AG20443 (cell line): Measurements from ENCODE around the gene PRKACA.

Experiments used
- DNase-seq: peaks from one replicate; pipeline ENCODE4 v3.0.0; 2012; ENCODE audit warnings: low spot score, mixed read lengths

The PRKACA gene

DNA sequence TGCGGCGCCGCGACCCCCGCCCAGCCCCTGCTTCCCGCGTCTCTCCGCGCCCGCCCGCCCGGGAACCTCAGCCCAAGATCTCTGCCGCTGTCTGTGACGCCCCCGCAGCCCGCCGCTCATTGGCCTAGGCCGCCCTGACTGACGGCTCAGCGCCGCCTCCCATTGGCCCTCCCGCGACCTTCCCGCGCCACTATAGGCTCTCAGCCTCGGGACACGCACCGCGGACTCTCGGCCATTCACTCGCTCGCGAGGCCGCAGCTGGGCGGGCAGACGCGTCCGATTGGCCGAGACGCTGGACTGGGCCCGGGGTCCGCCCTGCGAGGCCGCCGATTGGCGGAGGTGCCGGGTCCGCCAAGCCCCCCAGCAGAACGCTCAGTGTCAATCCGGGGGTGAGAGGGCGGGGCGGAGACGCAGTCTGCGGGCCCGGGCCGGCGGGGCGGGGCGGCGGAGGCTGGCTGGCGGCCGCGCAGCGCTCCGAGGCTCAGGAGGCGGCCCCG, at the start of gene PRKACA:
PRKACA (minus strand) TSS at position 95 of the 497 bp plus-strand sequence. CDS start 215 bp downstream, outside the sequence.
- peak; percentile 99 for DNase-seq

DNA sequence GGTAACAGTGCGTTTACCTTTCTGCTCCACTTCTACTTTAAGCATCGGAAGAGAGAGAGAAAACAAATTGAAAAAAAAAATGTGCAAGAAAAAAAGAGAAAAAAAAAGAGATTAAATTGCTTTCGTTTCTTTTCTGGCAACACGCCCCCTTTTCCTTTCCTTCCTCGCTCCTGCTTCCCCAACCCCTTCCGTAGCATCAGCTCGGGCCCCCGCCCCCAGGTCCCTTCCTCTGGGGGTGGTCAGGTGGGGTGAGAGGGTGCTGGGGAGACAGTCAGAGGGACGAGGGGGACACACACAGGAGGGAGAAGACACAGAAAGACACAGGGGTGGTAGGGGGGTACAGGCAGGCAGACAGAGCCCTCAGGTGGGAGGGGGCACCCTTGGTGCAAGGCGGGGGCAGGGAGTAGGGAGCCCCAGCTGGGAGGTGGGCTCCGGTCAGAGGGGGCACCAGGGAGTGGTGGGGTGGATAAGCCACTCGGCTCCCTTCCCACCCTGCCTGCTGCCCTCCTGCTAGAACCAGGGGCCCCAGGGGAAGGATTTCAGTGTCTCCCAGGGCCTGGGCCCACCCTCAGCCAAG, 49.5 kb upstream of the PRKACA start:
- DNase-seq, result no peak

DNA sequence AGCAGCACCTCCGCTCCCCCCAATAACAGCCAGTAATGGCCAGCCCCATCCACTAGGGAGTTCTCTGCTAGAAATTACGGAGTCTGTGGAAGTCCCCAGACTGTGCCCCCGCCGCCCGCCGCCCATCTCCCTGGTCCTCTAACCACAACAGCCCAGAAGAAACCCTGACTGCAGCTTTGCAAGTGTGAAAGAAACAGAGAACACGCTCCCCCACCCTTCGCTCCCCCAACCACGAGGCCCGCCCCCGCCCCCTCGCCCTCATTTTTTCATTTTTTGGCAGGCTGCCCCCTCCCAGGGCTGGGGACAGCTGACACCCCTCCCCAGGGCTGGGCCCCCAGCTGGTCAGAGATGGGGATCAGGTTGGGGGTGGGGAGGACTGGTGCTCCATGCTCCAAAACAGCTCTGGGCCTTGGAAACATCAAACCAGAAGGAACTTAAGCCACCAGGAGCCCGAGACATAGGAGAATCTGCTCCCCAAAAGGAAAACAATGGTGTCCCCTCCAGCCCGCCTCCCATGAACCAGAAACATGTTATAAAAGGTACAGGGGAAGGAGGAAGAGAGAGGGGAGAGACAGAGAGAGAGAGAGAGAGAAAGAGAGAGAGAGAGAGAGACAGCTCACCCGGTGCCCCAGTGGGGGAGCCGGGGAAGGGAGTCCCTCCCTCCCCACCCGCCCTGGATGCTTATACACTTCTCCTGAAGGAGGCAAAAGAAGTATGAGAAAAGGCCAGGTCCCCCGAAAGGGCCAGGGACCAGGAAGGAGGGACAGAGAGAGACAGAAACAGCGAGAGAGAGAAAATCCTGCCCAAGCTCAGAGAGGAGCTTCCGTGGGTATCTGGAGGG, 48.6 kb upstream of the PRKACA start:
- no peak for DNase-seq

DNA sequence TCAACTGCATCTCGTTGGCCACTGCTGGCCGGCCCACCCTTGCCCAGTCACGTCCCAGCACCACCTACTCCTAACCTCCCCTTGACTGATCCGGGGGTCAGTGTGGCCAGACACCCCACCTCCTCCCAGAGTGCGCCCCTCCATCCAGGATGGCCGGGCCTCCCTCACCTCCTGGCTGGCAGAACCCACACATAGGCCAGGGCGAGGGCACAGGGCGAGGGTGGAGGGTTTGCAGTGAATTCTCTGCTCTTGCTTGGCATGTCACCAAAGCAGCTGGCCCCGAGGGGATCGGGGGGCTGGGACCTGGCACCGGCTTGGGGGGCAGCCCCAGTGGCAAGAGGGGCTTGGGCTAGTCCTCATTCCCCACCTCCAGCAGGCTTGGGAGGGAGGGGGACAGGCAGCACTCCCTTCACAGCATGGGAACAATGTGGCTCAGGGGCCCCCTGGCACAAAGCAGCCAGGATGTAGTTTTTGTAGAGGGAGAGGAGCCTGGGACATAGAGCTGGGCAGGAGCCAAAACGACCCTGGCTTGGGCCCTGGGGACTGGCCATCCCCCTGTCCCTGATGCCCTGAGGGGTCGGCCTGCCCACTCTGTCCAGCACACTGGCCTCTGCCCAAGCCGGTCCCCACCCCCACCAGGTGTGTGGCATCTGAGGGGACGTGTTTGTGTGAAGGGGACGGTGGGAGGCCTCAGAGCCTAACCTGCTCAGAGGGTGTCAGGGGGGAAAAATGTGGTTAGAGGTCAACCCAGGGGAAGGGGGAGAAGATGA, 47.3 kb upstream of the PRKACA start:
- no peak for DNase-seq

DNA sequence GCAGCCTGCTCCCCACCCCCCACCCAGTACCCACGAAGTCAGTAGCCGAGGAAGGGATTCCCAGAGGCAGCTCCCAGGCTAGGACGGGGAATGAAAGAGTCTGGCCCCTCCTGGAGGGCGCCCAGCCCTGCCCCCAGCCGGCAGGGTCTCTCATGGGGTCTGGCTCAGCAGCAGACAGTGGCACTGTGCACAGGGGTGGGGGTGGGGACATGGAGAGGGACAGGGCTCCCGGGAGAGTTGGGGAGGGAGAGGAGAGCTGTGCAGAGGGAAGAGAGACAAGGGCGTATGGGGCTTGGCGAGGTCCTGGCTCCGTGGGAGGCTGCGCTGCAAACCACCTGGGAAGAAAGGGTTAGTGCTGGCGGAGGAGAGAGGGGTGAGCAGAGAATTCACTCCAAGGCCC, 46.5 kb upstream of the PRKACA start:
- DNase-seq, result no peak

DNA sequence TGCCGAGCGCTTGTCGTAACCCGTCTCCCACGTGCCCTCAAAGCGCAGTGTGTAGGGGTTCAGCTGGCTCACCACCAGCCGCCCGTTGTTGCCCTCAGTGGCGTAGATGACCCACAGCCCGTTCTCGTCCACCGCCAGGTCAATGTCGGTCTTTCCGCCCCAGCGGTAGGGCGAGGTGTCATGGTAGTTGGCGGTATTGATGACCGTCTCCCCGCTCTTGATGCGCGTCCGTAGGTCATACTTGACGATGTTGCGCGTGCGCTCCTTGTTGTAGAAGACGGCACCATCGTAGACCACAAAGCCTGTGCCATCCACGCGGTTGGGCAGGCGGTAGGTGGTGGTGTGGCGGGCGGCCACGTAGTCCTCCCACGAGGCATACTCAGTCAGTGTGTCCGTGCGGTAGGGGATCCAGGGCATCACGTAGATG, 45.3 kb upstream of the PRKACA start:
- DNase-seq, result no peak

DNA sequence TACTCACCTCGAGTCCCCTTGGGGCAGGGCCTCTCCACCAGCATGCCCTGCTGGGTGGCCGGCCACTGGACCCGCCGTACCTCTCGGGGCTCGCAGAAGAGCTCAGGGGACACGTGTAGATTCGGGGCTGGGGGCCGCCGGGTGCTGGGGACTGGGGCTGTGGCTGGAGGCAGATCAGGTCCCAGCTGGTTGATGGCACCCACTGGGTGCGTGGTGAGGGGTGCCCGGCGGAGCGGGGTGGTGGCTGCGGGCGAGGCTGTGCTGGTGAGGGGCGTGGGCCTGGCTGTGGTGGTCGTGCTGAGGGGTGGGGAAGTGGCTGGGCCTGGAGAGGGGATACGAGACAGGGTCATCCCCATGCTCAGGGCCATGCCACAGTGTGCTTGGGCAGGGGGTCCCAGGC, 43.7 kb upstream of the PRKACA start:
- no peak for DNase-seq

DNA sequence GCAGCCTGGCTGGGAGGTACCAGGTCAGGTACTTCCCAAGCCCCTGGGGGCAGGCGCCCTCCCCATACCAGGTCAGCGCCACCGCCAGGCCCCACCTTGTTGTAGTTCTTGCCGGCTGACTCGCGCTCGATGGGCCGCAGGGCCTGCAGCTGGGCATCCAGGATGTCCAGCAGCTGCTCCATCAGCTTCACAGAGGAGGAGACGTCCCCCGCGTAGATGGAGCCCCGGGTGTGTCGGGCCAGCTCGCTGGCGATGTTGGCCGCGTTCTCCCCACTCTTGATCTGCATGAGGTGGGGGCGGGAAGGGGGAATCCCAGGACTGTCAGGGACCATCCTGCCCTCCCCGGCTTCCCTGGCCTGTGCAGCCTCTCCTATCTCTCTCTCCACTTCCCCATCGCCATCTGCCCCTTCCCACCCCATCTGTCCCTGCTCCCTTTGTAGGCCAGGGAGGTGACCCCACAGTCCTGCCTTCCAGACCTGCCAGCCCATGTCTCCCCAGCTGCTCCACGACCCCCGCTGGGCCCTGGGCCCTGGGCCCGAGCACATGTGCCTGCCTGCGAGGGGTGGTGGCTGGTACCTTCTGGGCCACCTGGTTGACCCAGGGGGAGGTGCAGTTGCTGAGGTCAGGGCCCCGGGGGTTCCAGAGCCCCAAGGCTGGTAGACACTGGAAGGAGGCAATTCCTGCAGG, 42.6 kb upstream of the PRKACA start:
- DNase-seq, result no peak

DNA sequence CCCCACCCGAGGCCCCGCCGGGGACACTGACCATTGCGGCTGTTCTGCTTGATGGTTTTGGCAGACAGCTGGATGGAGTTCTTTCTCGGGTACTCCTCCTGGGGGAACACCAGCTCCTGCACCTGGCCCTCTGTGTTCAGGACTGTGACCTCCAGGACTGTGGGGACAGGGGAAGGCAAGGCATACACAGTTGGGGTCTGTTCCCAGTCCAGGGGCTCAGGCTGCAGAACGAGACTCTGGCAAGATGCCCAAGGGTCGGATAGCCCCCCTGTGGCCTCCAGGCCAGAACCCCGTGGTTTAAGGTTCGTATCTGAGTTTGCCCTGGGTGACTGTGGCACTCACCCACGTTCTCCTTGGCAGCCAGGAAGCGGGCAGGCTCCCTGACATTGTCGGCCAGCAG, 41.5 kb upstream of the PRKACA start:
- no peak for DNase-seq

DNA sequence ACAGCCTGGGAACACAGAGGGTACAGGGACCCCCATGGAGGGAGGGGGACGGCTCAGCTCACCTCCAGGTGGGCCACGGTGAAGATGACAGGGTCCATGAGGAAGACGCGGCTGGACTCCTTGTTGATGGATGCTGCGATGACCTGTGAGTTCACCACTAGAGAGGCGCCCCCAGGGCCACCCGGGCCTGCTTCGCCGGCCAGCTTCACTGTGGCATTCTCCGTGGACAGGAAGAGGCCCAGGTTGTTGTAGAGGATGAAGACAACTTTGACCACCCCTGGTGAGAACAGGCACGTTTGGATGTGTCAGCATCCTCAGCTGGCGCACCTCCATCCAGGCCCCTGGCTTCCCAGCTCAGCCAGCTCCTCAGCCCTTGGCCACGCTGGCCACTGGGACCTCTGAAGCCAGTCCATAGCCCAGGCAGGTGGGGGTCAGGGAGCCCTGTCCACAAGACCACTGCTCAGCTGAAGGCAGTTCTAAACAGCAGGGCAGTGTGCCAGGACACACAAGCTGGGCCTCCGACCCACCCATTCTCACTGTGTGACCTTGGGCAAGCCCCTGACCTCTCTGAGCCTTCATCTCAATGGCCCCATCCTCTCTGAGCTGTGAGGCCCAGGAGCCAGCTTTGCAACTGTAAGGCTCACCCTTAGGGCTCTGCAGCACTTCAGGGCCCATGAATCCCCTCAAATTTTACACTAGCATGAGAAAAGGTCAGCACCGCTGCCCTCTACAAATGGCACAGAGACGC, 40.9 kb upstream of the PRKACA start:
- no peak for DNase-seq

DNA sequence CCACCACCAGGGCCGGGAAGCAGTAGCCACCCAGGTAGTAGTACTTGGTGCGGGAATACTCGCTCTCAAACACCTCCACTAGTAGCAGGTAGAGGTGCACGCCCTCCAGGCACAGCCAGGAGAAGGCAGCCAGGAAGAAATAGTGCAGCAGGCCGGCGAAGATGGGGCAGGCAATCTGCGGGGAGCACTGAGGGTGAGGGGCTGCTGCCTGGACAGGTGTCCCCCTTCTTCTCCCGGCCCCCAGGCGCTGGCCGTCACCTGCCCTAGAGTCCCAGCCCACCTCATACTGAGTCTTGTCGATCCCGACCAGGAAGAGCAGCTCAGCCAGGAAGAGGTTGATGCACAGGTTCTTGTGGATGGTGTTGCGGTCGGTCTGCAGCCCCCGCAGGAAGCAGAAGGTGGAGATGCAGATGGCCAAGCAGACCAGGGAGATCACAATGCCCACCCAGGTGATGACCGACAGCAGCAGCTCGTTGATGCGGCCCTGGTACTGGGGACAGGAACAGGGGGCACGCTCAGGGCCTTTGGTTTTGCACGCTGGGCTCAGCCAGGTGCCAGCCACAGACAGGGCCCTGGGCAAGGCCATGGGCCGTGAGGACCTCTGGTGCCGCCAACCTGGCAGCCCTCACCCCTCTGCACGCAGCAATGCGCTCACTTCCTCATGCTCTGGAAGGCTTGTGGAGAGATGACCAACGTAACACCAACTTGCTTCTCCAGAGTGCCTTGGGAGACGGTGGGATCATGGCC, 39.6 kb upstream of the PRKACA start:
- no peak for DNase-seq

DNA sequence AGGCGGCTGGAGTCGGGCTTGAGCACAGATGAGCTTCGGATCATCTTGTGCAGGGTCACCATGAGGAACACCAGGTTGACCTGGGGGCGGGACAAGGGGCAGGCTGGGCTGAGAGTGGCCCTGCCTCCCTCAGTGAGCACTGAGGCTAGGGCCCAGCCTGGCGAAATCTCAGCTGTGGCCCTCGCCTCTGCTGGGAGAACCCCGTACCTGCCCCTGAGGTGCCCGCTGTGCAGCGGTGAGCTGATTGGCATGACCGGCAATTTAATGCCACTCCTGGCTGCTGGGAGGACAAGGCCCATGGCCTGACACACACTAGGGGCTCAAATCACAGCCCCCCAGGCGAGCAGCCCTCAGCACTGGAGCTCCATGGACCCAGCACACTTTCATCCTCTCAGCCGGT, 38.6 kb upstream of the PRKACA start:
- DNase-seq, result no peak

DNA sequence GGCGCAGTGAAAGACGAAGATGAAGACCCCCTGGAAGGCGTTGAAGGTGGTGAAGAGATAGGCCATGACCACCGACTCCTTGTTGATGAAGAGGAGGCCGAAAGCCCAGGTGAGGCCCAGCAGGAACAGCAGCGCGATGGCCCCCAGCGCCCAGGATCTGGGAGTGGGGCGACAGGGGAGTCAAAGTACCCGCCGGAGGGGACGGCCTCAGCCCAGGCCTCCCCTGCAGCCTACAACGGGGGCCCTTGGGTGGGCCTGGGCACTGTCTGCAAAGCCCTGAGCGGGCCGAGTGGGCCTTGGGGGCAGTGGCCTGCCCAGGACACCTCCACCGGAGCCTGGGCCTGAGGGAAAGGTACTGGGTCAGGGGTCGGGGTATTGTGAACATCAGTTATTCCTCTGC, 37.8 kb upstream of the PRKACA start:
- no peak for DNase-seq

DNA sequence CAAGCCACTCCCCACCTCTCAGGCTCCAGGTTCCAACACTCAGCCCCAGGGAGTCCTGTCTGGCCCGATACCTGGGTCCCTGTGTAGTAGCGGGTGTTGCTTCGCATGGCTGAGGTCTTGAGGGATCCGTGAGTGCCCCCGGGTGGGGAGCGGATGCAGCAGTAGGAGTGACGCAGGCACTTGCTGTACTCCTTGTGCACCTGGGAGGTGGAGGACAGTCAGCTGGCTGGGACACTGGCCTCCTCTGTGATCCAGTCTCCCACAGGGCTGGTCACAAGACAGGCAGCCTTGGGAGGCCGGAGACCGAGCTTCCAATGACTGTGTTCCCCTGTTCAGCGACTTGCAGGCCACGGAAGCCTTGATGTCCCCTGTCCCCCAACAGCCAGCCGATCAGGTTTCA, 35.2 kb upstream of the PRKACA start:
- no peak for DNase-seq

DNA sequence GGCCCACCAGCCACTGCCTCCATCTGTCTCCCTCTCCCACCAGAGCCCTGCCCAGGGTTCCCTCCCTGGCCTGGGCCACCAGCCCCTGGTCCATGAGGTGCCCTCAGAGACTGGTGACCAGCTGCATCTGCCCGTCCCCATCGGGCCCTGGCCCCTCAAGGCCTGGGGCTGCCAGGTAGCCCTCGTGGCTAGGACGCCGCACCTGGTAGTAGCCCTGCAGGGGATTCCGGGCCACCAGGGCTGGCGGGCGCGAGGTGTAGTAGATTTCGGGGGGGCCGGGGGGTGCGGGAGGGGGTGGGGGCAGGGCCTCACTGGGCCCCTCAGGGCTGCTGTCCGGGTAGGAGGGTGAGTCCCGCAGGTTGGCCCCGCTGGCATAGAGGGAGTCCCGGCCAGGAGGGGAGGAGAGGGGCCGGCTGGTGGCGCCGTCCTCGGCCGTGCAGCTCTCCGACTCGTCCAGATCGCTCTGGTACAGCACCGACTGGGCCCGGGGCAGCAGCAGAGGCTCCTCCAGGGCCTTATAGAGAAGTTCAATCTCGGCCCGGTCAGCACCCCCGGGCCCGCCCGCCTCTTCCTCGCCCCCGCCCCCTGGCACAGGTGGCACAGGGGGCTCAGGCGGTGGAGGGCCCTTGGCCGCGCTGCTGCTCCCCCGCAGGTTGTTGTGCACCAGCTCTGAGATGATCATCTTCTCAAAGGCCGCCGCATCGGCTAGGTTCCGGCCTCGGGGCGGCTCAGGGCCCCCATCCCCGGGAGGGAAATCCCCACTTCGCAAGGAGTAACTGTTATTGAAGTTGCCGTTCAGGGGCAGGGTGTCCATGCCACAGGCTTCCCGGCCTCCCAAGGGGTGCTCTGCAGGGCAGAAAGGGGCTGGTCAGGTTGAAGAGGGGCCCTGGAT, 33.5 kb upstream of the PRKACA start:
- no peak for DNase-seq

DNA sequence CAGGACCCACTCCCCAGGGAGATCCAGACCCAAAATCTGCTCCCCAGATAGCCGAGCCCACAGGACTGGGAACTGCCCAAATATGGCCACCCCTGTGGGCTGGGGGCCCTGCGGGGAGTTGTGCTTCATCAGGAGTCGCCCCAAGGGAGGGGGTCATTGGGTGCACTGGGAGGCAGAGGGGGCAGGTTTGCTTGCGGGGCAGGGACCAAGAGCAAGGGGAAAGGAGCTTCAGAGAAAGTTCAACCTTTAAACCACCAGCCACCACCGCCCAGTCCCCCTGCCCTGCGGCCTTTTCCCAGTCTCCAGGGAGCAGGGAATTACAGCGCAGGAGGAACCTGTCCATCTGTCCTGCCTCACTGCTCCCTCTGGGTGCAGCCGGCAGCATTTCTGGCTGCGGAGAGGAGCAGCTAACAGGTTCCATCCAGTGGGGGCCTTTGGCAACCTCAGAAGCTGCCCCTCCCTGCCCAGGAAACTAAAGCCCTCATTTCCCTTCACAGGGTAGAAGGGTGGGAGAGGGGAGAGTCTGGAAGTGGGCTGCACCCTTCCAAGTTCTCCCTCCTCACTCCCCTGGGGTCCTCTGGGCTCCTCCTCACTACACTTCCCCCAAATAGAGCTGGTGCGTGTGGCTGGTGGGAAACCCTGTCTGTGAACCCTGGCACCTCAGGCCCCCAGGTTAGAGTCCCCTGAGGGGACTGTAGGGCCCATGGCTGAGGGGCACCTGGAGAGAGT, 32.6 kb upstream of the PRKACA start:
- no peak for DNase-seq

DNA sequence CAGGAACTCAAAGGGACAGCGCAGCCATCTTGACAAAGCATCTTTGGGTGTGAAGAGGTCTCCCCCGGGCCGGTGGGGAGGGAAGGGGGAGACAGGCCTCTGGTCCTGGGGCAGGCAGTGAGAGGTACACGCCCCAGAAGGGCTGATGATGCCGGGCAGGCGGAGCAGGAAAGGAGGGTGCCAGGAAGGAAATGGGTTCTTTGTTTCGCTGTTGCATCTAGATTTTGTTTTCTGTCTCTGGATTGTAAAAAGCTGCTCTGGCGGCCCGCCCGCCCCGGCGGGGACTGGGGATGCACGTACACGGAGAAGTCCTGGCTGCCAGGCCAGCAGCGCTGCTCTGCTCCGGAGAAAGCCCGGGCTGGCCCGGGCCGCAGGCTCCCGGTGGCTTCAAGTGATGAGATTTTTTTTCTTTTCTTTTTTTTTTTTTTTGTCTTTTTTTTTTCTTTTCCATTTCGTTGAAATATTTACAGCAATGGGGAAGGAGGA, 32.0 kb upstream of the PRKACA start:
- DNase-seq, result peak; percentile 84

DNA sequence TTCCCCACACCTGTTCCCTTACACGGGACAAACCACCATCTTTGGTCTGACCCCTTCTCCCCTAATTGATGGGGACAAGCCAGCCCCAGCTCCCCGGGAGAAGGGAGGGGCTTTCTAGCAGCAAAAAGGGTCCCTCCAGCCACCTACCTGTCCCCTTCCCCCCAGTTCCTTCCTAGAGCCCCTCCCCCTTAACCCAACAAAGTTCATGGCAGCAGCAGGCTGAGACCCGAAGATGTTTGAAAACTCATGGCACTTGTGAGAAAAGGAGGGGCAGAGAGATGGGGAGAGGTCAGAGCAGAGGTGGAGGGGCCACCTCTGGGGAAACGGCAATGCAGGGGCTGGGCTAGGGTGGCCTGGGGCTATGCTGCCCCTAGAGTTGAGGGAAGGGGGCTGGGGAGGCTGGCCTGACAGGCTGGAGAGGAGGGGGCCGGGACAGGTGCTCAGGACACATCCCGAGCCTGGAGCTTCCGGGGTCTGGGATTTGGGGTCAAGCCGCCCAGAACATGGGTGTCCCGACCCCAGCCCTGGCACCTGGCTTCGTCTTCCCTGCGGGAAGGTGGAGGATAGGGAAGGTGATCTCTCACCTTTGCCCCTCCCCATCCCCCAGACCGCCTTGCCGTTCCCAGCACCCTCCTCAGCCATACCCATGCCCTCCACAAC, 31.3 kb upstream of the PRKACA start:
- no peak for DNase-seq
